GM23248 (cell line): Measurements from ENCODE around the gene PTPRE. TPM values are rescaled to one million over a fixed set of nuclear protein-coding genes. Genes with fewer than 3 reads are reported as not detected.

Experiments used
- DNase-seq: peaks from one replicate; pipeline ENCODE4 v3.0.0-alpha.2; 2015
- H2AFZ ChIP-seq: fragments of 200-600 bp; sonication (generic); 2 replicates; pipeline ENCODE4 v1.6.1; 2016; ENCODE audit warnings: antibody characterized with exemption
- H3F3A ChIP-seq: fragments of 200-600 bp; sonication (generic); 2 replicates; pipeline ENCODE4 v1.6.1; 2016; ENCODE audit warnings: mild to moderate bottlenecking, antibody characterized with exemption, mixed run types; ENCODE audit not compliant: insufficient read depth
- H3K27ac ChIP-seq: fragments of 200-600 bp; sonication (generic); 2 replicates; pipeline ENCODE4 v1.5.1; 2016; ENCODE audit warnings: mild to moderate bottlenecking
- H3K27me3 ChIP-seq: fragments of 200-600 bp; sonication (generic); replicated peaks from 2 replicates; pipeline ENCODE4 v1.6.1; 2016; ENCODE audit warnings: mild to moderate bottlenecking; ENCODE audit not compliant: insufficient read depth
- H3K36me3 ChIP-seq: fragments of 200-600 bp; sonication (generic); 2 replicates; pipeline ENCODE4 v1.6.1; 2016; ENCODE audit warnings: low read depth, mild to moderate bottlenecking
- H3K4me1 ChIP-seq: fragments of 200-600 bp; sonication (generic); 2 replicates; pipeline ENCODE4 v1.6.1; 2016; ENCODE audit warnings: mild to moderate bottlenecking; ENCODE audit not compliant: insufficient read depth
- H3K4me2 ChIP-seq: fragments of 200-600 bp; sonication (generic); one replicate; pipeline ENCODE4 v1.6.1; 2016; ENCODE audit warnings: mild to moderate bottlenecking; ENCODE audit not compliant: unreplicated experiment
- H3K4me3 ChIP-seq: fragments of 200-600 bp; sonication (generic); 2 replicates; pipeline ENCODE4 v1.5.1; 2016; ENCODE audit warnings: mild to moderate bottlenecking
- H3K79me2 ChIP-seq: fragments of 200-600 bp; sonication (generic); 2 replicates; pipeline ENCODE4 v1.6.1; 2016; ENCODE audit warnings: mild to moderate bottlenecking; ENCODE audit not compliant: insufficient read depth
- H3K9ac ChIP-seq: fragments of 200-600 bp; sonication (generic); 2 replicates; pipeline ENCODE4 v1.6.1; 2016; ENCODE audit warnings: mild to moderate bottlenecking
- H3K9me2 ChIP-seq: fragments of 200-600 bp; sonication (generic); 2 replicates; pipeline ENCODE4 v1.6.1; 2016; ENCODE audit warnings: mixed run types, mild to moderate bottlenecking, moderate library complexity; ENCODE audit not compliant: insufficient read depth
- H3K9me3 ChIP-seq: fragments of 200-600 bp; sonication (generic); one replicate; pipeline ENCODE4 v1.6.1; 2017; ENCODE audit warnings: low read depth
- H4K20me1 ChIP-seq: fragments of 200-600 bp; sonication (generic); 2 replicates; pipeline ENCODE4 v1.6.0; 2016; ENCODE audit not compliant: insufficient read depth
- EZH2 ChIP-seq: fragments of 200-600 bp; sonication (generic); IDR thresholded peaks from 2 replicates; pipeline ENCODE4 v1.6.1; 2018; ENCODE audit warnings: antibody characterized with exemption, mild to moderate bottlenecking; ENCODE audit not compliant: insufficient read depth, poor library complexity, severe bottlenecking
- EZH2phosphoT487 ChIP-seq: fragments of 200-600 bp; sonication (generic); IDR thresholded peaks from 2 replicates; pipeline ENCODE4 v1.6.1; 2018; ENCODE audit warnings: antibody characterized with exemption, moderate library complexity, mild to moderate bottlenecking, low read depth; ENCODE audit not compliant: insufficient read depth
- WGBS, 2 experiments: methylation state at CpG; one replicate each; pipeline ENCODE4 v1.1.6; 2015 to 2017; ENCODE audit warnings: low lambda C conversion rate in 2 of 2, low coverage in 1 of 2; ENCODE audit errors: missing lambda C conversion rate in 2 of 2; 5-methylcytosine and 5-hydroxymethylcytosine counted together
- in situ Hi-C: fragments of 300-500 bp; cut with MboI; formaldehyde crosslinking; loops from 2 replicates; pipeline ENCODE4 v1.15.0; 2020
- polyA plus RNA-seq: library from polyadenylated mRNA; unstranded; fragments of >200 nt; fragmentation: Nextera tagmentation; extraction: Ambion mirVana; gene quantifications from 2 replicates; pipeline ENCODE4 v1.2.1, GENCODE V29; 2016
- total RNA-seq: library from RNA; depleted of rRNA; stranded (reverse); fragments of >200 nt; shearing (Covaris generic); gene quantifications from 2 replicates; pipeline ENCODE4 v1.2.3, GENCODE V29; 2014

The PTPRE gene
- total and polyA plus RNA-seq, 2 experiments from 2014 or later, result 2.7 to 4.7 TPM

GRCh38 chr10:127875449-127875765 is 31.5 kb upstream of the PTPRE start:
- Histone ChIP-seq H3K4me1 (no peaks in the 10 kb centered on the region), H3K9me3 (no peaks in the 10 kb centered on the region), H4K20me1 (no peaks in the 10 kb centered on the region), H3K27me3 (peaks cover 24% of the 10 kb centered on the region), H3K27ac (no peak overlapping the region), H3F3A (no peaks in the 10 kb centered on the region), H3K9me2 (no peaks in the 10 kb centered on the region), H2AFZ (no peak overlapping the region), H3K9ac (no peak overlapping the region), H3K4me3 (no peak overlapping the region), H3K4me2 (no peak overlapping the region), H3K36me3 (no peaks in the 10 kb centered on the region), H3K79me2 (no peaks in the 10 kb centered on the region)
- 39 to 51% methylated on average over 4 to 6 of the region's 6 CpGs for WGBS, 2 experiments
- no peak for DNase-seq
- in situ Hi-C loops, result no loop called here
- TF ChIP-seq EZH2, result no peak
- TF ChIP-seq EZH2phosphoT487, result no peak

- in situ Hi-C loops, result no loop called here
- WGBS, 2 experiments, result 60 to 61% methylated on average over 5 of the region's 5 CpGs
Observed at GRCh38 chr10:127875916-127876315, 31.0 kb upstream of the PTPRE start.

GRCh38 chr10:127877116-127877515 is 29.8 kb upstream of the PTPRE start:
- Histone ChIP-seq H3K9ac (no peak overlapping the region), H3K4me3 (no peak overlapping the region), H3K4me1 (no peaks in the 10 kb centered on the region), H3K4me2 (no peak overlapping the region), H3K9me3 (no peaks in the 10 kb centered on the region), H3K27ac (no peak overlapping the region), H3F3A (no peaks in the 10 kb centered on the region), H3K27me3 (peaks cover 24% of the 10 kb centered on the region), H2AFZ (no peak overlapping the region), H4K20me1 (no peaks in the 10 kb centered on the region), H3K79me2 (no peaks in the 10 kb centered on the region), H3K9me2 (no peaks in the 10 kb centered on the region), H3K36me3 (no peaks in the 10 kb centered on the region)
- in situ Hi-C loops, result no loop called here
- 72 to 74% methylated on average over 4 of the region's 4 CpGs for WGBS, 2 experiments
- no peak for DNase-seq
- TF ChIP-seq EZH2phosphoT487 (no peak), EZH2 (no peak)

More at GRCh38 chr10:127875916-127876315, 31.0 kb upstream of the PTPRE start:
- Histone ChIP-seq H3K9ac (no peak overlapping the region), H3K36me3 (no peaks in the 10 kb centered on the region), H3K9me2 (no peaks in the 10 kb centered on the region), H3K9me3 (no peaks in the 10 kb centered on the region), H3K79me2 (no peaks in the 10 kb centered on the region), H4K20me1 (no peaks in the 10 kb centered on the region), H2AFZ (no peak overlapping the region), H3K4me1 (no peaks in the 10 kb centered on the region), H3K4me3 (no peak overlapping the region), H3K27me3 (peaks cover 24% of the 10 kb centered on the region), H3F3A (no peaks in the 10 kb centered on the region), H3K4me2 (no peak overlapping the region), H3K27ac (no peak overlapping the region)
- TF ChIP-seq EZH2 (no peak), EZH2phosphoT487 (no peak)
- DNase-seq, result no peak

DNA sequence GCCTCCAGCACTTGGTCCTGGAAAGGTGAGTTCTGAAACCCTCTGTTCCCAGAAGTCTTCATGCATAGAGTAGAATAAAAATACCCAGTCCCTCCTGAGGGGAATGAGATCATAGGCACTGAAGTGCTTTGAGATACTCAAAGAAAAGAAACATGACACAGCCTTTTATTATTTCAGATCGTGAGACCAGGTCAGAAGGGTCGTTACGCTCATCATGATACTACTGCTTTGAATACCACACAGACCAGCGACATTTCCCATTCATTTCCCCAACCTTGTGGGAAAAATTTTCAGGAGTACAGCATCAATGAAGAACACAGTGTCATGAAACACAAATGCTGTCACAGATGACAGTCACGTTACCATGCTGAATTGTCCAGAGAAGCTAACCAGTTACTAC is 29.2 kb upstream of the PTPRE start:
- no peak for TF ChIP-seq EZH2
- no peak for TF ChIP-seq EZH2phosphoT487

GRCh38 chr10:127878475-127879055 is 28.3 kb upstream of the PTPRE start:
- Histone ChIP-seq H3F3A (no peaks in the 10 kb centered on the region), H3K9me2 (no peaks in the 10 kb centered on the region), H3K36me3 (no peaks in the 10 kb centered on the region), H3K27ac (no peak overlapping the region), H3K4me1 (no peaks in the 10 kb centered on the region), H3K27me3 (peaks cover 24% of the 10 kb centered on the region), H3K4me2 (no peak overlapping the region), H3K9ac (no peak overlapping the region), H2AFZ (no peak overlapping the region), H4K20me1 (no peaks in the 10 kb centered on the region), H3K9me3 (no peaks in the 10 kb centered on the region), H3K79me2 (no peaks in the 10 kb centered on the region), H3K4me3 (no peak overlapping the region)
- TF ChIP-seq EZH2phosphoT487 (no peak), EZH2 (no peak)
- 70 to 72% methylated on average over 4 of the region's 4 CpGs for WGBS, 2 experiments
- in situ Hi-C loops, result no loop called here
- DNase-seq, result no peak

More for the DNA sequence above, 29.2 kb upstream of the PTPRE start:
- Histone ChIP-seq H3K79me2 (no peaks in the 10 kb centered on the region), H2AFZ (no peak overlapping the region), H3K9ac (no peak overlapping the region), H3K4me3 (no peak overlapping the region), H3K27ac (no peak overlapping the region), H3F3A (no peaks in the 10 kb centered on the region), H3K4me2 (no peak overlapping the region), H4K20me1 (no peaks in the 10 kb centered on the region), H3K4me1 (no peaks in the 10 kb centered on the region), H3K36me3 (no peaks in the 10 kb centered on the region), H3K27me3 (peaks cover 24% of the 10 kb centered on the region), H3K9me3 (no peaks in the 10 kb centered on the region), H3K9me2 (no peaks in the 10 kb centered on the region)
- in situ Hi-C loops, result no loop called here
- WGBS, 2 experiments, result 62 to 67% methylated on average over 5 of the region's 5 CpGs
- DNase-seq, result no peak
